LNCAP (cell line): ENCODE measurements around the gene KCNK6.

Experiments used
- CTCF ChIP-seq: fragments of 450-650 bp; IDR thresholded peaks from 2 replicates; pipeline ENCODE4 v1.5.1; 2017; ENCODE audit warnings: mild to moderate bottlenecking

Gene KCNK6

DNA sequence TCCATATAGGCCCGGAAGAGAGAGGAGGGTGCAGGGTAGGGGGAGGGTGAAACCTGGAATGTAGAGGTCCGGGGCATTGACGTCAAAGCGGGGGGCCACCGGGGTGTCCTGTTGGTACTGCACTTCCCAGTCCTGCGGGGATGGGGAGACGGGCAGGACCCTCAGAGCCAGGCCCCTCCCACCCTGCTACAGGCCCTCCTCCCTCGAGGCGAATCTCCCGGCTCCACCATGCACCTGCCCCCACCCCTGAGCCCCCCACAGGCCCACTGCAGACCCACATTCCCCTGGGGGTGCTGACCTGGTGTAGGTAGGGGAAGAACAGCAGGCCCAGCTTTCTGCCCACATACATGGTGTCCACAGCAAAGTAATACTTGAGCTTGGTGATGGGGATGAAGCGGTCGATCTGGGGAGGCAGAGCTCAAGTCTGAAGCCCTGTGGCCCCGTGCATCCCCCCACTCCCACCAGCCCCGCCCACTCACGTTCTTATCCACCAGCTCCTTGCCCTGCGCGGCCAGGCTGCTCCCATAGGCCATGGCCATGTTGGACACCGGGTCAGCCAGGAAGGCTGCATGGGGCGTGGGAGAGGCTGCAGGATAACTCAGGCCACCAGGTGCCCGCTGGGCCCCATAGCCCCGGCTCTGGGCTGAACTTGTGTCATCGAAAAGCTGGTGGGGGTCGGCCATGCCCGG, 10.6 kb upstream of the KCNK6 start:
- no peak for TF ChIP-seq CTCF

- no peak for TF ChIP-seq CTCF
Observed at GRCh38 chr19:38309615-38310278, 9.9 kb upstream of the KCNK6 start.

GRCh38 chr19:38310279-38310670, 9.4 kb upstream of the KCNK6 start:
- no peak for TF ChIP-seq CTCF

- TF ChIP-seq CTCF, result no peak
Observed at GRCh38 chr19:38310986-38311385, 8.7 kb upstream of the KCNK6 start.

GRCh38 chr19:38315657-38316476, 3.8 kb upstream of the KCNK6 start, which contains the start of gene YIF1B:
Gene YIF1B (minus strand): TSS chr19:38315947. CDS start chr19:38315917, 30 bp downstream.
- no peak for TF ChIP-seq CTCF

- no peak for TF ChIP-seq CTCF
Observed at GRCh38 chr19:38316477-38317067, 3.1 kb upstream of the KCNK6 start.

GRCh38 chr19:38317104-38317612, 2.5 kb upstream of the KCNK6 start:
- no peak for TF ChIP-seq CTCF
